Panc1 (cell line): ENCODE measurements around the gene C19orf25.

ENCODE experiments used
- POLR2AphosphoS5 ChIP-seq: IDR thresholded peaks from 2 replicates; pipeline ENCODE4 v1.6.1; 2012; ENCODE audit warnings: mild to moderate bottlenecking, low read depth, low read length, moderate library complexity
- REST ChIP-seq, 2 experiments: IDR thresholded peaks; 2 replicates each; pipeline ENCODE4 v1.6.1; 2011 to 2012; ENCODE audit warnings: low read depth in 2 of 2, control low read depth in 1 of 2, low read length in 1 of 2, mild to moderate bottlenecking in 1 of 2, moderate library complexity in 1 of 2; ENCODE audit not compliant: insufficient read depth in 1 of 2
- SIN3A ChIP-seq: IDR thresholded peaks from 2 replicates; pipeline ENCODE4 v1.6.1; 2012; ENCODE audit warnings: low read depth, mild to moderate bottlenecking, low read length, moderate library complexity, borderline replicate concordance; ENCODE audit not compliant: insufficient read depth
- TCF7L2 ChIP-seq: IDR thresholded peaks from 2 replicates; pipeline ENCODE4 v1.6.1; 2011; ENCODE audit warnings: mild to moderate bottlenecking, low read depth, low read length, inconsistent platforms
- TF ChIP-seq, protein P1 (sequence below): fragments of 450-650 bp; IDR thresholded peaks from 2 replicates; pipeline ENCODE4 v1.5.1; 2017; ENCODE audit warnings: mild to moderate bottlenecking

DNA sequence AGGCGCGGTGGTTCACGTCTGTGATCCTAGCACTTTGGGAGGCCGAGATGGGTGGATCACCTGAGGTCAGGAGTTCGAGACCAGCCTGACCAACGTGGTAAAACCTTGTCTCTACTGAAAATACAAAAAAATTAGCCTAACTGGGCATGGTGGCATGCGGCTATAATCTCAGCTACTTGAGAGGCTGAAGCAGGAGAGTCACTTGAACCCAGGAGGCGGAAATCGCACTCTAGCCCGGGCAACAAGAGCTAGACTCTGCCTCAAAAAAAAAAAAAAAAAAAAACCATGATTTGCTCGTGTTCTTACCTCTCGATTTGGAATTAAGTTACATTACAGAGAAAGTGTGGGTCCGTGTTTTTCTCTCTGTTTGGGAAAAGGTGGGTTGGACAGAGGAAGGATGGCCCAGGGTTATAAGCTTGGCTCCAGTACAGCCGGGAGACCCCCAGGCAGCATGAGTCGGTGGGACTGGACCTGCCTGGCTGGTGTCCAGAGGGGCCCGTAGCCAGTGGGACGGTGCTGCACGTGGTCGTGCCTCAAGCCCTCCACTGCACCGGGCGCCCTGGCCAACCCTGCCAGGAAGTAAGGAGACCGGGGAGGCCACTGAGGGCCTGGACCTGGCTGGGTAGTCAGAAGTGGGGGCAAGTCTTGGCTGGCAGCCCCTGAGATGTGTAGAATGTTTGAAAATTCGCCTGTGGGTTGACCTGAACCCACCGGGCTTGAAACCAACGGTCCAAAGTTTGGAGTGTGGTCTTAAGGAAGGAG is 37.2 kb downstream of the C19orf25 start:
- TF ChIP-seq, protein P1, sequence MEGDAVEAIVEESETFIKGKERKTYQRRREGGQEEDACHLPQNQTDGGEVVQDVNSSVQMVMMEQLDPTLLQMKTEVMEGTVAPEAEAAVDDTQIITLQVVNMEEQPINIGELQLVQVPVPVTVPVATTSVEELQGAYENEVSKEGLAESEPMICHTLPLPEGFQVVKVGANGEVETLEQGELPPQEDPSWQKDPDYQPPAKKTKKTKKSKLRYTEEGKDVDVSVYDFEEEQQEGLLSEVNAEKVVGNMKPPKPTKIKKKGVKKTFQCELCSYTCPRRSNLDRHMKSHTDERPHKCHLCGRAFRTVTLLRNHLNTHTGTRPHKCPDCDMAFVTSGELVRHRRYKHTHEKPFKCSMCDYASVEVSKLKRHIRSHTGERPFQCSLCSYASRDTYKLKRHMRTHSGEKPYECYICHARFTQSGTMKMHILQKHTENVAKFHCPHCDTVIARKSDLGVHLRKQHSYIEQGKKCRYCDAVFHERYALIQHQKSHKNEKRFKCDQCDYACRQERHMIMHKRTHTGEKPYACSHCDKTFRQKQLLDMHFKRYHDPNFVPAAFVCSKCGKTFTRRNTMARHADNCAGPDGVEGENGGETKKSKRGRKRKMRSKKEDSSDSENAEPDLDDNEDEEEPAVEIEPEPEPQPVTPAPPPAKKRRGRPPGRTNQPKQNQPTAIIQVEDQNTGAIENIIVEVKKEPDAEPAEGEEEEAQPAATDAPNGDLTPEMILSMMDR = no peak
- TF ChIP-seq POLR2AphosphoS5 (0 out of 2 replicates have a peak, but pooled peaks have one; percentile 33), REST (IDR thresholded peaks at IDR 0.05; ENCODE audit: insufficient read depth in 1 of 2, low read depth in 2 of 2, low read length in 1 of 2) (no peak), TCF7L2 (no peak), SIN3A (no peak)
